Inferior parietal cortex (tissue), 1 donor: ENCODE data around the gene PDGFB.

ENCODE experiments used
- DNase-seq: peaks from one replicate; pipeline ENCODE4 v3.0.0-alpha.2; 2016; ENCODE audit errors: extremely low spot score

PDGFB gene

DNA sequence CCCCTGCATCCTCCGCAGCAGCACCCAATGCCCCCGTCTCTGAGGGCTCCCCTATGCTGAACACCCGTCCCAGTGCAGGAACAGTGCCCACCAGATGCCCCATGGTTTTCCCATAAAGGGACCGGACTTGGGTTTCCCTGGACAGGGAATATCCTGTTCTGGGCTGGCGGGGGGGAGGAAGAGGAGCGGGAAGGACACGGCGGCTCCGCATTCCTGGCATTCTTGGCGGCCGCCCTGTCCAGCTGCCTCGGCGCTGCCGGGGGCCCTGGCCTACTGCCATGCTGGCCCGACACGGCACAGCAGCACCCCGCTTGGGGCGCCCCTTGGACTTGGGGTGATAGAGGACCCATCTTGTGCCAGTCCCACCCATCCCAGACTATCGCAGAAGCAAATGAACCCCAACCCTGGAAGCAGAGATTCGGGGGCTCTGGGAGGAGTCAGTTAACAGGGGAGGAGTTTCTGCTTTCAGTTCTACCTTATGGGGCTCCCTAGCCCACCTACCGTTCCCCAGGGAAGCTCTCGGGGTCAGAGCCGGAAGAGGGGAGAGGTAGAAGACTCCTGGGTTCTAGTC is 68.6 kb downstream of the PDGFB start:
- DNase-seq, result no peak

DNA sequence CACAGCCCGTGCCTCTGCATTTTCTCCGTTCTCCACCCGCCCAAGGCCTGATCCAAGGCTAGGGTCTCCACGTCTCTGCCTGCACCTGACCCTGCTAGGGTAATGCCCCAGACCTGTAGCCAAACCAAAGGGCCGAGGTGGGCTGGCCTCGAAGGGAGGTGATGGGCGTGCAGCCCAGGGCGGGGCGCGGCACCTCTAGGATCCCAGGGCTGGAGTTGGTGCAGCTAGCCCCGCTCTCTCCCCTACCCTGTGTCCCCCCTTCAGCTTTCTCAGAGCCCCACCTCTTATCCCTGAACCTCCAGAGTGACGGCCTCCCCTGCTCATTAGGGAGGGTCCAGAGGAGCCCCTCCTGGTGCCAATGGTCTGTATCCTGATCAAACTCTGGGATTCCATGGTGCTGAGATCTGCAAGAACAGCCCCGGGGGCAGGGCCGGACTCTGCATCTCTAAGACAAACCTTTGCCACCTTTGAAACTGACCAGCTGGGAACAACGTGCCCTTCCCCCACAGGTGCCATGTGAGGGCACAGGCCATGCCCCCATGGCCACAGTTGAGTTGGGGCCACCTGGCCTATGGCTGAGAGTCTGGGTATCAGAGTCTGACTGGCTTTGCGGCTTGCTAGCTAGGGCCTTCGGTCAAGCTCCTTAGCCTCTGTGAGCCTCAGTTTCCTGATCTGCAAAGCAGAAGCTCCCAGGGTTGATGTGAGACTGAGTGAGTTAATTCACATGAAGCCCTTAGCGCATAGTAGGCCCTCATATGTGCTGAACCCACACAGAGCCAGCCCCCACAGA is 69.2 kb downstream of the PDGFB start:
- DNase-seq, result no peak

DNA sequence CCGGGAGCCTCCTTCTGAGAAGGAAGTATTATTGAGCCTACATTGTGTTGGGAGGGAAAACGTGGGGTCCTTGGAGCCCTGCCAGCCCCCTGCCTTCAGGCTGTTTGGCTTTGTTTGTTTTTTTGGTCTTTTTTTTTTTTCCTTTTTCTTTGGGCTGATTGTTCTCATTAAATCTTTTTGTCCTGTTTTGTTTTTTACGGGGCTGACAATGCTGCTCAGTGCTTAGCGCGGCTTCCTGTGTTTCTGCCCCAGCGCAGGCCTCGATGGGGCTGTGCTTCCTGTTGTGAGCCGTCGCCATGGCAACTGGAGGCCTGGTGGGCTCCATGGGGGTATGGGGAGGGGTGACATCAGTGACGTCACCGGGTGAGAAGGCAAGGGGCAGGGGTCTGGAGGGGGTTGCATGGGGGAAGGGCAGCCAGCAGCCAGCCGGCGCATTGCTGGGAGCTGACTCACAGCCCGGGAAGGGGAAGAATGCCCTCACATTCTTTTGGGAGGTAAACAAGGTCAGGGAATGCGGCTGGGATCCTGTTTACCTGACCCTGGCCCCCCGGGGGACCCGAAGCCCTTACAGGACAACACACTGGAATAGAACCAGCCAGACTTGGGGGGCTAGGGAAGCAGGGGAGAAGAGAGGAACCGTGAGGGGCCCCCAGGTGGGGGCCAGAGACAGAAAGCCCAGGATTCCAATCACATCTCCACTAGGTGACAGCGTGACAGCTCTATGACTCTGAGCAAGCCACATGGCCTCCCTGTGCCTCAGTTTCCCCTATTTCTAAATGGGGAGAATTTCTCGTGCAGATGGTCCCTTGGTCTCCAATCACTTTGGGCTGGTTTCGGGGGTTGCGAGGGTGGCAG is 70.1 kb downstream of the PDGFB start:
- DNase-seq, result no peak

DNA sequence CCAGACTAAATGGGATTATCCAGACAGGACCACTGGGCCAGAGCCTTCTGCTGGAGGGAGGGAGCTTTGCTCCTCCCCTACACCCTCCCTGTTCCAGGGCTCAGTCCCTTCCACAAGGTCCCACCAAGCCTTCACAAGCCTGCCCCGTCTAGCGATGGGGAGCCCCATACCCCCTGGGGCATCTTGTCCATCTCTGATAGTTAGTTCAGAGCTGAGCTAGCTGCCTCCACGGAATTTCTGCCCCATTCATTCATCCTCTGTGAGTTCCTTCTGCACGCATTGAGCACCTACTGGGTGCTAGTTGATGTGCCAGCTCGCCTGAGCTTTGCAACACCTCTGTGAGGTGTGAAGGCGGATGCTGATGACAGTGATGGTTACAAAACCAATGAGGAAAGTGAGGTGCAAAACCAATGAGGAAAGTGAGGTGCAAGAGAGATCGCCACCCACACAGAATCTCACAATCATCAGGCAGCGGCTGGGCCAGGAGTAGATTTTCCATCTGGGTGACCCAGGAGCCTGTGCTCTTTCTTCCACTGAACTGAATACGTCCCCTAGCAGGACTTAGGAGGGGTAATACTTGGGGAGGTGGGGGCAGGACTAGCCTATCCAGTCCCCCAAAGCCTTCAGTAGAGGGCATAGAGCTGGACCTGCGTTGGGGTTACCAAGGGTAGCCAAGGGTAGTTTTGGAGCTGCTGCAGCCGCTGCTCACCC is 70.8 kb downstream of the PDGFB start:
- DNase-seq, result no peak
